ENCODE data around the gene YTHDC2.
"Not testable (repeated sequence)": the region's sequence is repeated elsewhere in the genome, so short reads cannot be mapped to it uniquely, and the experiment has no call there.

Gene YTHDC2

DNA sequence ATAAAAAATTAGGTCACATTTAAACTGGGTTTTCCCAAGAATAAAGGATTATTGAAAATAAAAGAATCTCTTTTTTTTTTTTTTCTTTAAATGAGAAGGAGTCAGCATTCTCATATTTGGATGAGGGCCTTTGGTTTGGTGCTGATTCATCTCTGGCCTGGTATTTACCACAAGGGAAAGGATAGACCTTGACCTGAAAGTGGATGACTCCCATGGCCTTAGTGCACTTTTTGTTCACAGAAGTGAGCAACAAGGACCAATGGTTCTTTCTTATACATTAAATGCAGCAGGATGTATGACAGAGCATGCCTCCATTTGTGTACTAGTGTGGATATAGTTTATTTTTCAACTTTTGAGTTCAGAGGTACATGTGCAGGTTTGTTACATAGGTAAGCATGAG, 6.9 kb downstream of the YTHDC2 start:
- DNase-seq (ENCODE audit: low spot score) = no peak

DNA sequence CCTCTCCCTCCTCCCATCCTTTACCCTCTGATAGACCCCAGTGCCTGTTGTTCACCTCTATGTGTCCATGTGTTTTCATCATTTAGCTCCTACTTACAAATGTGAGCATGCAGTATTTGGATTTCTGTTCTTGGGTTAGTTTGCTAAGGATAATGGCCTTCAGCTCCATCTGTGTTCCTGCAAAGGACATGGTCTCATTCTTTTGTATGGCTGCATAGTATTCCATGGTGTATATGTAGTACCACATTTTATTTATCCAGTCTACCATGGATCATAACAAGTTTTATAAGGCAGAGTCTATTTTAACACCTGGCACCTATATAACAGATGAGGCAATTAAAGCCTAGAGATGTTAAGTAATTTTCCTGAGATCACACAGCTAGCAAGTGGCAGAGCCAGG, 7.4 kb downstream of the YTHDC2 start:
- DNase-seq (ENCODE audit: low spot score) = no peak

DNA sequence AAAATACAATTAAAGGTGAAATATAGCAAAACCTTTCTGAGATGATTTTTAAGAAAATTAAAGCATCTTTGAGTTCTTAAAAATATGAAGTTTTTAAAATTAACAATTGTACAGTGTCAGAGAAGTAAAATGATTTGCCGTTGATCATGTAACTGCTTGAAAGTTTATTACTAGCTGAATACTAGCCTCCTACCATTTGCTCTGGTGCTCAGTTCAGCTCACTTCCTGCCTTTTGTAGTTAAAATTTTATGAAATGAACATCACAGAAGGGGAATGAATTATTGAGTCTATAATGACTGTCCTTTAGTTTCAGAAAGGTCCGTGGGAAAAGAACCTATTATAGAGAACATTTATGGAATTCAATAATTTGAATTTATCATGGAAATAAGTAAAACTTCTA, 9.7 kb downstream of the YTHDC2 start:
- no peak for DNase-seq (ENCODE audit: low spot score)

DNA sequence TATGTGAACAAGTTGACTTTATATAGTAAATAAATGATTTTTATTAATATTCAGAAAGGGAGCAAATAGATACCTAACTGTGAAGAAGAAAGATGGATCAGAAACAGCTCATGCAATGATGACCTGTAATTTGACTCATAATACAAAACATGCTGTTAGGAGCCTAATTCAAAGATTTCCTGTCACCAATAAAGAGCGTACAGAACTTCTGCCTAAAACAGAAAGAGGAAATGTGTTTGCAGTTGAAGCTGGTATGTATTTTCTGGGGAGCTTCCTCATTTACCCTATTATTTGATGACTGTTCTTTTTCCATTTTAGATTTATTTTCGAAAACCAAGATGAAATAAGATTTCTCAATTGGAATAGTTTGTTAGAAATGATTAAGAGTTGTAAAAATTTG, 11.4 kb downstream of the YTHDC2 start:
- DNase-seq (ENCODE audit: low spot score) = no peak

DNA sequence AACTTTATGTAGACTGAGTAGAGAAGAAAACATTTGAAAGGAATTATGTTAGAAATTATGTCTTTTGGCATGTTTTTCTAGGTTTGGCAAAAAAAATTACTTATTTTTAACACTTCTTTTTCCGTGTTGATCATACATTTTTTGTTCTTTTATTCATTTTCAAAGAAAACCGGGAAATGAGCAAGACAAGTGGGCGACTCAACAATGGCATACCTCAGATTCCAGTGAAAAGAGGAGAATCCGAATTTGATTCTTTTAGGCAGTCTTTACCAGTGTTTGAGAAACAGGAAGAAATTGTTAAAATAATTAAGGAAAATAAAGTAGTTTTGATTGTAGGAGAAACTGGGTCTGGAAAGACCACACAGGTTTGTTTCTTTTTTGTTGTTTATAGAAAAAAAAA, 12.9 kb downstream of the YTHDC2 start:
- no peak for DNase-seq (ENCODE audit: low spot score)

DNA sequence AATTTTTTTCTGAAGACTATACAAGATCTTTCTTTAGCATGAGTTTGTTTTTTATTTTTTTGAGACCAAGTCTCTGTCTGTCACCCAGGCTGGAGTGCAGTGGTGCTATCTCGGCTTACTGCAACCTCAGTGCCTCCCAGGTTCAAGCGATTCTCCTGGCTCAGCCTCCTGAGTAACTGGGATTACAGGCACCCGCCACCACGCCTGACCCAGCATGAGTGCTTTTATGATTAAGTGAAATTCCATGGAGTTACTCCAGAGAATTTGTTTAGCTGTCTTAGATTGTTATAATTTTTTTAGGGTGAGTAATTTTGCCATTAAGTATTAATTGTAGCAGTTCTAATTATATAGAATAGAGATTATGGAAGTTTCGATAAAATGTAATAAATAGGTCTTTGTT, 14.3 kb downstream of the YTHDC2 start:
- no peak for DNase-seq (ENCODE audit: low spot score)

DNA sequence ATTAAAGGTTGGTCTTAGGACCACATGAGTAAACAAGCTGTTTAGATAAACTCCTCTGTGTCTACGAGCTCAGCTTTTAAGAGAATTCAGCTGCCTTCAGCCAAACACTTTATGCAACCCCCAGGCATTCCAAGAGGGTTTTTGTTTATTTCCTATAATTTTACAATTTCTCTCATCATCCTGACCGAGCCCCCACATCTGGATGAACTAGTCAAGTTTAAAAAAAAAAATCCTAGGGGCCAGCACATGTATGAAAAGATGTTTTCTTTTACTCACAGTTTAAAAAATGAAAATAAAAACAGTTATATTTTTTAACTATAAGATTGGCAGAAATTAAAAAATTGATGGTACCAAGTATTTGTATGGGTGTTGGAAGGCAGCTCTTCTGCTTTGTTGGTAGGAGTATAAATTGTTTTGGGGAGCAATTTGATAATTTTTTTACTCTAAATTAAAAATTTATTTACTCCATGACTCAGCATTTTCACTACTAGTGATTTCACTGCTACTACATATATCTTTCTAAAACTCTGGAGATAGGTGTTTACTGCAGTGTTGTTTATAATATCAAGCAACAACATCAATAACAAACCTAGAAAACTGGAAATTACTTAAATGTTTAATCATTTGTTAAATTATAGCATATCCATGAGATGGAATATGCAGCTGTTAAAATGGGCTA, 18.1 kb downstream of the YTHDC2 start:
- DNase-seq (ENCODE audit: low spot score) = no peak

DNA sequence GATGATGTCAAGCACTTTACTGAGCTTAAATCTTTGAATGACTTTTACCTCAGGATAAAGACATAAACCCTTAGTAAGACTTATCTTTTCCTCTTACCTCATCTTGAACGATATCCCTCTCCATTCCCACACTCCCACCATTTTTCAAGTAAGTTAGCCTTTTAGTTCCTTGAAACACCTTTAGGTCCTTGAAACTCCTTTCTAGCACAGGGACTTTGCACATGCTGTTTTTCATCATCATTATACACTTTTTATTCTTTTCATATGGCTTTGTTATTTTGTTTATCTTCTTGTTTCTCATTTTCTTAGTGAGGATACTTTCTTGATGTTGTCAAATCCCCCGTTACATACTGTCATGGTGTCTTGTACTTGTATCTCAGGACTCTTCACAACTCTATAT, 24.8 kb downstream of the YTHDC2 start:
- no peak for DNase-seq (ENCODE audit: low spot score)

DNA sequence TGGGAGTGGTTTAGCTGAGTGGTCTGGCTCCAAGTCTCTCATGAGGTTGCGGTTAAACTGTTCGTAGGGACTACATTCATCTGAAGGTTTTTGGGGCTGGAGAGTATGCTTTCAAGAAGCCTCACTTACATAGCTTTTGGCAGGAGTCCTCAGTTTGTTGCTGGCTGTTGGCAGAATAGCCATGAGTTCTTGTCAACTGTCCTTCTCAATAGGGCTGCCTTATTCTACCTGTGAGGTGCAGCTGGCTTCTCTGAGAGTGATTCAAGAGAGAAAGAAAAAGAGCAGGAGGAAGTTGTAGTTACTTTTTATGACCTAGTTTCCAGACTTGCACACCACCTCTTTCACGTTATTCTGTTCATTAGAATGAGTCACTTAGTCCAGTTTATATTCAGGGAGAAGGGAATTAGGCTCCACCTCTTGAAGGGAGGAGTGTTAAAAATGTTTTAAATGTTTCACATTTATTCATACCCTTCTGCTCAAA, 33.2 kb downstream of the YTHDC2 start:
- no peak for DNase-seq (ENCODE audit: low spot score)

DNA sequence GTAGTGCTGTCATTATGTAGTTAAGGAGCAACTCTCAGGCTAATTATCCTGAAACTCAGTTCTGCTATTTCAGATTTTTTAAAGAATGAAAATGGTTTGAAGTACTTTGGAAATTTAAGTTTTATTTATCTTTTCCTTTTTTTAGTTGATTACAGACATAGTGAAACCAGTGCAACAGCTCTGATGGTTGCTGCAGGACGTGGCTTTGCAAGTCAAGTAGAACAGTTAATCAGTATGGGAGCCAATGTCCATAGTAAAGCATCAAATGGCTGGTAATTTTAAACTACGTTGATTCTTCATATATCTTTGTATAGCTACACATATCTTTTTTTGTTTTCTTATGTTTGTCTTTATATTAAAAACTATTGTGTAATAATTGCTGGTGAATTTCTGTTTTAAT, 34.9 kb downstream of the YTHDC2 start:
- no peak for DNase-seq (ENCODE audit: low spot score)

DNA sequence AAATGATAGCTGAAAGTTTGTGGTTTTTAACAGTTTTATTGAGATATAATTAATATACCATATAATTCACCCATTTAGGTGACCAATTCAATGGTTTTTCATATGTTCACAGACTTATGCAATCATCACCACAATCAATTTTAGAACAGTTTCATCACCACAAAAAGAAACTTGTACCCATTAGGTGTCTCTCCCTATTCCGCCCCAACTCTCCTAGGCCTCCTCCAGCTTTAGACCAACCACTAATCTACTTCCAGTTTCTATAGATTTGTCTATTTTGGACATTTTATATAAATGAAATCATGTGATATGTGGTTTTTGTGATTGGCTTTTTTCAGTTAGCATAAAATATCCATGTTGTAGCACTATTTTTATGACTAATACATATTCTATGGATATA, 38.6 kb downstream of the YTHDC2 start:
- no peak for DNase-seq (ENCODE audit: low spot score)

DNA sequence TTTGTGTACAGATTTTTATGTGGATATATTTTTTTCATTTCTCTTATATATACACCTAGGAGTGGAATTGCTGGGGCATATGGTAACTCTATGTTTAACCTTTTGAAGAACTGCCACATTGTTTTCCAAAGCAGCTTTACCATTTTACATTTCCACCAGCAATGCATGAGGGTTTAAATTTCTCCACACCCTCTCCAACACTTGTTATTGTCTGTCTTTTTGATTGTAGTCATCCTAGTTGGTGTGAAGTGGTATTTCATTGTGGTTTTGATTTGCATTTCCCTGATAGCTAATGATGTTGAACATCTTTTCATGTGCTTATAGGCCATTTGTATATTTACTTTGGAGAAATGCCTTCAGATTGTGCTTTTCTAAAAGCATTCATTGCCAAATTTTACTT, 39.1 kb downstream of the YTHDC2 start:
- DNase-seq (ENCODE audit: low spot score) = no peak

DNA sequence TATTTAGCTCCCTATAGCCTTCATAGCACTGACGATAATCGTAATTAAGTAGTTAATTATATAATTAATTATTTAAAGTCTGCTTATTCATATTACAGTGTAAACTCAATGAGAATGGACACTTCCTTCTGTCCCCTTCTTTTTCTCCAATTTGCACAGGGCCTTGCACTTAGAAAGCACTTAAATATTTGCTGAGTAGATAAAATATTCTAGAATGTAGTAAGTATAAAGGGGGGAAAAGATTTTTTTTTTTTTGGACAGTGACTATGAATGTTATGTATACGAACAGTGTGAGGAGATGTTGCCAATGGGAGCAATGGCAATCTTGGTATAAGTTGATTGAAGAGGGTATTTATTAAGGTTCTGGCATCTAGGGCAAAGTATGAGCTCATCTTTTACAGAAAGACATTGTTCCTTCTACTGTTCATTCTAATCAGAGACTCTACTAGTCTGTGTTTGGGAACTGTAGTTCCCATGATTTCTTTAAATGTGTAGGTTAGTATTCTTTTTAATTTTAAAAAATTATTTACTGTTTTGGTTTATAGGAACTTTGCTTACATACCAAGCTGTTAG, 49.4 kb downstream of the YTHDC2 start:
- DNase-seq (ENCODE audit: low spot score) = no peak

DNA sequence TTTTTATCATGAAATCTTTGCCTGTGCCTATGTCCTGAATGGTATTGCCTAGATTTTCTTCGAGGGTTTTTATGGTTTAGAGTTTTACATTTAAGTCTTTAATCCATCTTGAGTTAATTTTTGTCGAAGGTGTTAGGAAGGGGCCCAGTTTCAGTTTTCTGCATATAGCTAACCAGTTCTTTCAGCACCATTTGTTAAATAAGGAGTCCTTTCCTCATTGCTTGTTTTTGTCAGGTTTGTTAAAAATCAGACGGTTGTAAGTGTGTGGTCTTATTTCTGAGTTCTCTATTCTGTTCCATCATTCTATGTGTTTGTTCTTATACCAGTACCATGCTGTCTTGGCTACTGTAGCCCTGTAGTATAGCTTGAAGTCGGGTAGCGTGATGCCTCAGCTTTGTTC, 55.9 kb downstream of the YTHDC2 start:
- DNase-seq (ENCODE audit: low spot score) = no peak

DNA sequence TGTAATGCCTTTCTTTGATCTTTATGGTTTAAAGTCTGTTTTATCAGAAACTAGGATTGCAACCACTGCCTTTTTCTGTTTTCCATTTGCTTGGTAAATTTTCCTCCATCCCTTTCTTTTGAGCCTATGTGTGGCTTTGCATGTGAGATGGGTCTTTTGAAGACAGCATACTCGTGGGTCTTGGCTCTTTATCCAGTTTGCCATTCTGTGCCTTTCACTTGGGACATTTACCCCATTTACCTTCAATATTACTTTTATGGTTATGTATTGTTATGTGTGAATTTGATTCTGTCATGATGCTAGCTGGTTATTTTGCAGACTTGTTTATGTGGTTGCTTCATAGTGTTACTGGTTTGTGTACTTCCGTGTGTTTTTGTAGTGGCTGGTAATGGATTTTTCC, 59.2 kb downstream of the YTHDC2 start:
- DNase-seq (ENCODE audit: low spot score) = no peak

DNA sequence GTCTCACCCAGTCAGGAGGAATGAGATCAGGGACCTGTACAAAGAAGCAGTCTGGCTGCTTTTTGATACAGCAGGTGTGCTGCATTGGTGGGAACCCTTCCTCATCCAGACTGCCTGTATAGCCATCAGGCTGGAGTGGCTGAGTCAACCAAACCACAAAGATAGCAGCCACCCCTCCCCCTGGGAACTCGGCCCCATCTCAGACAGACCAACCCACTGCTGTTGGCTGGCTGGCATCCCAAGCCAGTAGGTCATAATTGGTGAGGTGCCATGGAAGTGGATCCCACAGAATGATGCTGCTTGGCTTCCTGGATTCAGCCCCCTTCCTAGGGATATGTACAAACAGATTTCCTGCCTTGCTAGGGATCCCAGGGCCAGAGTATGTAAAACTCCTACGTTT, 60.9 kb downstream of the YTHDC2 start:
- no peak for DNase-seq (ENCODE audit: low spot score)

DNA sequence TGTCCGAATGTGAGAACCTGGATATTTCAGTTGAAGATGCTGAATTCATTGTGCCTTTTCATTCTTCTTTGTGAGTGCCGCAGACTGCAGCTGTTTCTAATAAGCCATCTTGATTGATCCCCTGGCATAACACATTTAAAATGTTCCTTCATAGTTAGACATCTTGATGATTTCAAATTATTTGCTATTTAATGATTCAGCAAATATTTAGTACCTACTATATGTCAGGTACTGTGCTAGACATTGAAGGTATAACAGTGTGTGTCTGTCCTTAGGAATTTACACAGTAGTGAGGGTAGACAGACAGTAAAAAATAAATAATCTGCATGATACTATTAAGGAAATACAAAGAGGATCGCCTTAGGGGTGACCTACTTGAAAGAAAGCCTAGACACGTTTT, 61.6 kb downstream of the YTHDC2 start:
- DNase-seq (ENCODE audit: low spot score) = no peak

DNA sequence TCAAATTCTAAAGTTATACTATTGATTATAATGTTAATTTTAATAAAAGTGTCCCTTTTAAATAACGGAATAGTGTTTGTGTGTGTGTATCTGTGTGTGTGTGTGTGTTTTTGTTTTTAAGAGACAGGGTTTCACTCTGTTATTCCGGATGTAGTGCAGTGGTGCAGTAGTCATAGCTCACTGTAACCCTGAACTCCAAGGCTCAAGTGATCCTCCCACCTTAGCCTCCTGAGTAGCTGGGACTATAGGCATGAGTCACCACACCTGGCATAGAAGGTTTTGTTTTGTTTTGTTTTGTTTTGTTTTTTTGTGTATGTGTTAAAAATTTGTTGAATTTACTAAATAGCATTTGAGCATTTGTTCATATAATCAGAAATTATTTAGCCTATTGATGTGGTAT, 64.6 kb downstream of the YTHDC2 start:
- no peak for DNase-seq (ENCODE audit: low spot score)

DNA sequence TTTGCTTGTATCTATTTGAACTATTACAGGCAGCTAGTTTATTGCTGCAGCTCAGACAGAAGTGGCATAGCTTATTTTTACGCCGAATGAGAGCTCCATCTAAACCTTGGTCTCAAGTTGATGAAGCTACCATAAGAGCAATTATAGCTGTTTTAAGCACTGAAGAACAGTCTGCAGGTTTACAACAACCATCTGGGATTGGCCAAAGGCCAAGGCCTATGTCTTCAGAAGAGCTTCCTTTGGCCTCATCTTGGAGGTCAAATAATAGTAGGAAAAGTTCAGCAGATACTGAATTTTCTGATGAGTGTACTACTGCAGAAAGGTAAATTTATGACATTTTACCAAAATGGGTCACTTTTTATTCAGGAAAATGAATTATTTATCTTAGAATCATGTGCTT, 67.9 kb downstream of the YTHDC2 start:
- no peak for DNase-seq (ENCODE audit: low spot score)

DNA sequence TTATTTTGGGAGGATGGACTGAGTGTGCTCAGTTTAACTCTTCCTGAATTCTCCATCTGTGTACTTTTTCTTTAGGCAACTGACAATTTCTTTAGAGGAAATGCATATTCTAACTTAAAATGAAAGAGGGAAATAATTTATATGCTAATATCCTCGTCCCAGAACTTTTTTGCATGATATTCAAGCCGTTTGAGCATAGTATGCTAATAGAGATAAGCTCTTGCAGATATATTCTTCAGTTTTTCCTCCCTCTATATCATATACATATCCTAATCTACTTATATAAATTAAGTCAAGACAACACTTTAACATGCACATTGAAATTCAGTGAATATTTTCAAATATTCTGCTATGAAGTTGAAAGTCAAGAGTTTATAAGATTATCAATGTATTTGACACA, 84.7 kb downstream of the YTHDC2 start:
- DNase-seq (ENCODE audit: low spot score) = no peak

DNA sequence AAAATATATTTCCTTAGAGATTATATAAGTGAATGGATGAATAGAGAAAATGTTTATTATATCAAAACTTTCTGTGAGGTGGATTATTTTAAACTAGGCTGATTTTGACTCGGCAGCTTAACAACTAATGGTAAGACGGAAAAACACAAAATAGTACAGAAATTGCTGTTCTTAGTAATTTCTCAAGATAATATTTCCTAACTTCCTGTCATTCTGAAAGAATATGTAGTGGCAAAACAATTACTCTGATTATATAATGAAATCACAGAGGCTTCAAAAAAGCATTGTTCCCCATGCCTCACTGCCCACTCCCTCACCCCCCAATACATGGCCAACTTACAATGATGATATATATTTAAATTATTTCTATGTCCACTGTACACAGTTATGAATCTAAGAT, 85.4 kb downstream of the YTHDC2 start:
- DNase-seq (ENCODE audit: low spot score) = no peak

DNA sequence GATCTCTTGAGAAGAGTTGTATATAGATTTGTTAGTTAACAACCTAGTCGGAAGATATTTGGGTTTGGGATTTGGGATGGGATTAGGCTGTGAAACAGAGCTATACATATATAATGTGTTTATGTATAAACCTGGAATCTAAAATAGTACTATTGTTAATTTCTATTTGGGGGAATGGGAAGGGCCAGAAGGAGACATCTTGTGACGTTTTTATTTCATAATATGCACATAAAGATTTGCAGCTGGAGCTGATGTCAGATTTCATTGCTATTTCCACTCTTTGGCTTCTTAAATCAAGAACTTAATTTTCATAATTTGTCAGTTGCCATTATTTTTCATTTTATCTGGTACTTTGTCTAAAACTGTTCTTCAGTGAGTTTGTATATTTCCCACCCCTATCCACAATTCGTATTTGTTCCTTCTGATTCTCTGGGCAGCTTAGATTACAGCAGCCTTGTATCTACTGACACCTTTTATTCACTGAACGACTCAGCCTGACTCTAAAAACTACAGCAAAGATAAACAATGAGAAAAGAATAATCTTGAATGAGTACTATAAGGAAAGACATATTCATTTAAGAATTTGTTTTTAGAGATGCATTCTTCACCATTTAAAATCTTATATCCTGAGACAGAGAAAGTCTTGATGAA, 86.9 kb downstream of the YTHDC2 start:
- DNase-seq (ENCODE audit: low spot score) = no peak

DNA sequence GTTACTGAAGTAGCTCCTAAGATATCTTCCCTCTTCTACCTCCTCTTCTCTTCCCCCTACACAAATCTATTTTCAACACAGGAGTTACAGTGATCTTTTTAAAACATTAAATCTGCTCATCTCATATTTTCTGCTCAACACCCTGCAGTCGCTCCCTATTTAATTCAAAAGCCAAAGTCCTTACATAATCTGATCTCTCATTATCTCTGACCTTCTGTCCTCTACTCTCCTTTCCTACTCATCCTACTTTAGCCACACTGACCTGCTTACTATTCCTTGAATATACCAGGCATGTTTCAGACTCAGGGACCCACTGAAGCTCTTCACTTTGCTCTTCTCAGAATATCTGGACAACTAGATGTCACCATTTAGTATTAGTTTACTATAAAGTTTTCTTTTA, 87.9 kb downstream of the YTHDC2 start:
- DNase-seq (ENCODE audit: low spot score) = no peak

DNA sequence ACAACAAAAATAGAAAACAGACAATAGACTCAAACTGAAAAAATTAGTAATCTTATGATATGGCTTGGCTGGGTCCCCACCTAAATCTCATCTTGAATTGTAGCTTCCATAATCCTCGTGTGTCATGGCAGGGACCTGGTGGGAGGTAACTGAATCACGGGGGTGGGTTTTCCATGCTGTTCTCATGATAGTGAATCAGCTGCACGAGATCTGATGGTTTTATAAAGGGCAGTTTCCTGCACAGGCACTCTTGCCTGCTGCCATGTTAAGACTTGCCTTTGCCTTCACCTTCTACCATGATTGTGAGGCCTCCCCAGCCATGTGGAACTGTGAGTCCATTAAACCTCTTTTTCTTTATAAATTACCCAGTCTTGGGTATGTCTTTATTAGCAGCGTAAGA, 89.8 kb downstream of the YTHDC2 start:
- DNase-seq (ENCODE audit: low spot score) = not testable (repeated sequence)

All from SW480 (cell line).